Muscle of arm (tissue), 12 donors: ENCODE data around the gene NPAS2. TPM values are rescaled to one million over a fixed set of nuclear protein-coding genes. Genes with fewer than 3 reads are reported as not detected.
A peak's percentile ranks its signal among the peaks of the same experiment; 100 is the strongest.

ENCODE experiments used
- DNase-seq: peaks from one replicate; pipeline ENCODE4 v3.0.0-alpha.2; 2013
- polyA plus RNA-seq, 12 donors: library from polyadenylated mRNA; unstranded; fragments of 120-200 nt; gene quantifications; one replicate each; pipeline ENCODE4 v1.2.1, GENCODE V29; 2013; ENCODE audit not compliant: insufficient read length in 12 of 12

NPAS2 gene
- polyA plus RNA-seq, 12 donors, result 8.8 to 24.4 (median 10.7) TPM; not detected in 1

DNA sequence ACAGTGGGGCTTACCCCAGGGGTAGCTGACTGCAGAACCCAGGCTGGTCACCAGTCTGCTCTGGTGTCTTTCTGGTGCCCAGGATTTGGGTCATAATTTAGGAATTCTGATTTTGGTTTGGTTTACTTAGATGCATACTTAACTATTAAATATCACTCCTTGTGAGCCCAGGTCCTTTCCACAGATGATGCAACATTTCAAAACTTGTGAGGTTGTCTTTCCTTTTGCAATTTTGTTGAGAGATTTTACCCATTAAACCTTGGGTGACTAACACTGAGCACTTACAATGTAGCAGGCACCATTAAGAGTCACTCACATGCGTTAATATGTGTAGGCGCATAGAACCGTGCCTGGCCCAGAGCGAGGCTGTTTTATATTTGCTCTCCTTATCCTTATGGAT is 120.3 kb downstream of the NPAS2 start:
- DNase-seq, result no peak

DNA sequence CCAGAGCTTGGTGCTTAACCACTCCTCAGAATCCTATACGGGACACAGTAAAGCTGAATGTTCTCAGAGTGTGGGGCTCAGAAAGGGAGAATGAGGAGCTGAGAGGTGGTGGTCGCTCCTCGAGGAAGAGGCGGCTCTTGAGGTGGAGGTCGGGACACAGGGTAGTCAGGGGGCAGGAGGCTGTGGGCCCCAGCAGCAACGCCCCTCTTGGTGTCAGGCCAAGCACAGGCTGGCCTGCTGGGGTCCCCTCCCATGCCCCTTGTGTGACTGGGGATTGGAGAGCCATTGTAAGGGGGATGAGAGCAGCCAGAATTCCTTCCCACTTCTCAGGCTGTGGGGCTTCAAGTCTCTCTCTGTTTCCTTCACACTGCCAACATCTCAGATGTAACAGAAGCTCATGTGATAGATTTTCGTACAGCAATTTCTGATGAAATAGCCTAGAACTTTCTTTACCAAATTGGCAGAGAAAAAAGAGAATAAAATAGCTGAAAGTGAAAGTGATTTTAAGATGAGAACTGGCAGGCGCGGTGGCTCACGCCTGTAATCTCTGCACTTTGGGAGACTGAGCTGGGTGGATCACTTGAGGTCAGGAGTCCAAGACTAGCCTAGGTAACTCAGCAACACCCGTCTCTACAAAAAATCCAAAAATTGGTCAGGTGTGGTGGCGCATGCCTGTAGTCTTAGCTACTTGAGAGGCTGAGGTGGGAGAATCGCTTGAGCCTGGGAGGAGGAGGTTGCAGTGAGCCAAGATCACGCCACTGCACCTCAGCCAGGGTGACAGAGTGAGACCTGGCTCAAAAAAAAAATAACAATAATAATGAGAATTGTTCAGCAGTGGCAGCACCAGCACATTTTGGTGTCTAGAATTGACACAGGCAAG is 121.1 kb downstream of the NPAS2 start:
- no peak for DNase-seq

DNA sequence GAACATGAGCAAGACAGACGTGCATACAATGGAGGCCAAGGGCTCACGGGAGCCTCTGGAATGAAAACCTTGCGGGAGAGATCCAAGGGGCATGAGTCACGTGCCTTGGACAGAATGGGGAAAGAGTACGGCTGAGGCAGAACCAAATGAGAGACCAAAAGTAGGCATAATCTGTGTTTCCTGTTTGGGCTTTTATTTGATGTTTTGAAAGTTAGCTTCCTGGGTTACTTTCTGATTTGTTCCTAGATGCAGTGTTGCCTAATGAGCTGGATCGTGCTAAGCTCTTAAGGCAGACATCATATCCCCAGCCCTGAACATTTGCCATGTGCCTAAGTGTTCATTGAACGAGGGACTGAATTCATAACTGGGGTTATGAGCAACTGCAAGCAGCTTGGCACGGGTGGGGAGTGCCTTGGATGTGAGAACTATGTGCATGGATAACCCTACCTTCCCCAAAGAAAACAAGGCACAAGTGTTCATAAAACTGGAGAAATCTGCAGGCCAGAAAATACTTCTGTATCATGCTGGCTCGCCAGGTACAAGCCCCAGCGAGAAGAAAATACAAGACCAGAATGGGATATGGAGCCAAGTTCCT is 121.8 kb downstream of the NPAS2 start:
- DNase-seq, result no peak

DNA sequence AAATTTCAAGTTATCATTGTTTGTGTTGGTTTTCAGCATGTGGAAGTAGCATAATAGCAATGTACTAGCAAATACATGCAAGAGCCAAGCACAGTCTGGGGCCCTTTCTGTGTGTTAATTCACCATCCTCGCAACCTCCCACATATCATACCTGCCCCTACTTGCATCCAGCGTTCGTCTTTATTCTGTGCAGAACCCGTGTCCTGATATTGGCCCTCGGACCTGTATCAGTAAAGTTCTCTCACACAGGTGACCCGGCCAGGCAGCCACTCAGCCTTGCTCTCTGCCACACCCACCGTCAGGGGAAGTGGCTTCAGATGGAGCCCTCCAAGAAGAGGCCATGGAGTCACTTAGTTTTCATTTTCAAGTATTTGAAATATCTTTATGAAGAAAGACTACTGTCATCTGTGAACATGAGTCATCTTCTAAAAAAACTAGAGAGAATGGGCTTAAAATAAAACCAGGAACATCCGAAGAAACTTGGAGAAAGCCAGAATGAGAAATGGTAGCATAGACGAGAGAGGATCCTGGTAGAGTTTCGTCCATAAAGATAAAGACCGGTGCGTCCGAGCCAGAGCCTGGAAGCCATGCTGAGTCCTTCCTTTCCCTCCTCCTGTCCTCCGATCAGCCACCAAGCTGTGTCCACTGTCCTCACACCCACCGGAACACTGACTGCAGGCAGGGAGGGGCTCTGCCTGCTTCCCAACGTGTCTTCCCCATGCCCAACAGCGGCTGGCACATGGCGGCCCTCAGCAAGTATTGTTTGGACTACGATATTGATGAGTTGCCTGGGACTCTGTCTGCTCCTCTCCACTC is 124.9 kb downstream of the NPAS2 start:
- no peak for DNase-seq

- no peak for DNase-seq
These were observed 125.4 kb downstream of the NPAS2 start for GRCh38 chr2:100945433-100945740.

- DNase-seq, result no peak
These were observed 126.1 kb downstream of the NPAS2 start for GRCh38 chr2:100945930-100946607.

- no peak for DNase-seq
These were observed 129.2 kb downstream of the NPAS2 start for GRCh38 chr2:100948942-100949811.

DNA sequence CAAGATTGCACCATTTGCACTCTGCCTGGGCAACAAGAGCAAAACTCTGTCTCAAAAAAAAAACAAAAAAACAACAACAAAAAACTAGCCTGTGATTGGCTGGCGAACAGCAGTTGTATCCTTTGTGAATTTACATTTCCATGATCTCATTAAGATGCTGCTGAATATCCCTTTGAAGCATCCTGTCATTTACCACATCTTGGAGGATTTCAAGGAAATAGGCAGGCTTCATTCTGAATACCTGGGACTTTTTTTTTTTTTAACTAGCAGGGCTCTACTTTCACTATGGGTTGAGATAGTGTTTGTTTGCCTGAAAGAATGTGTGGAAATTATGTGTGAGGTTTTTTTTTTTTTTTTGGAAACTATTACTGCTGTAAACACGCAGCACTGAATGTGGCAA is 132.6 kb downstream of the NPAS2 start:
- no peak for DNase-seq

DNA sequence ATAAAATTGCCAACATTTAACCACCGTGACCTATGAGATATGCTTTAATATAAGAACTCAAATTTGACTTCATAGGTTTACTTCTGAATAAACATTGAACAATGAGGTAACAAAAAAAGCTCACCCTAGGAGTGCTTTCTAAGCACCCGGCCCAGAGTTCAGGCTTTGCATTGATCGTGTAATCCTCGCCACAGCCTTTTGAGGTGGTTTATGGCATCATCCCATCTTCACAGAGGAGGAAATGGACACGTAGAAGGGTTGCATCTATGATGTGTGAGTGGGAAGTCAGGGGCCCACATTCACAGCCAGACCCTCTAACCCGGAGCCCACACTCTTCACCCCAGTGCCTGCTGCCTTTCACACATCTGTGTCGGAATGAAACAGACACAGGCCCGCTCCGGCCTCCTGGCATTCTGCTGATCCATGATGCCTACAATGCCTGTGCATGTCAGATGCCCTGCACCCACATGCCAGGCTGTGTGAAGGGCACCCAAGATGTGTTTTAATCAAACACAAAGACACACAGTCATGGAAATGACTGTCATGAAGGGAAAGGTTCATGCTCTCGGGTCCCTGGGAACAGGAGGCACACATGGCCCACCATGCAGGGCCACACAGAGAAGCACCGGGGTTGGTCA is 133.6 kb downstream of the NPAS2 start:
- no peak for DNase-seq

DNA sequence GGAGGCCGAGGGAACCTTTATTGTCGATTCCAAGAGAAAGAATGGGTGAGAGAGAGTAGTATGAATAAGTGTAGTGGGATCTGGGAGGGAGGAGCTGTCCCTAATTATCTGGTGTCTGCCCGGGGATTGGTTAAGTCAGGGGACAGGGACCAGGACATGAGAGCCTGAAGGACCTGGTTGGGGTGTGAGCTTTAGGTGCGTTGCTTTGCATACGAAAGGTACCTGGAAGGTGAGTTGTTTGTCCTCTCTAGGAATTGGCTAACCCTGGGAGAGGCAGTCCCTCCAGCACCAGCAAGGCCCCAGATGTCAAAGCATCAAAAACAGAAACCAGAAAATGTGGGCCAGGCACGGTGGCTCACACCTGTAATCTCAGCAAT is 134.1 kb downstream of the NPAS2 start:
- no peak for DNase-seq

DNA sequence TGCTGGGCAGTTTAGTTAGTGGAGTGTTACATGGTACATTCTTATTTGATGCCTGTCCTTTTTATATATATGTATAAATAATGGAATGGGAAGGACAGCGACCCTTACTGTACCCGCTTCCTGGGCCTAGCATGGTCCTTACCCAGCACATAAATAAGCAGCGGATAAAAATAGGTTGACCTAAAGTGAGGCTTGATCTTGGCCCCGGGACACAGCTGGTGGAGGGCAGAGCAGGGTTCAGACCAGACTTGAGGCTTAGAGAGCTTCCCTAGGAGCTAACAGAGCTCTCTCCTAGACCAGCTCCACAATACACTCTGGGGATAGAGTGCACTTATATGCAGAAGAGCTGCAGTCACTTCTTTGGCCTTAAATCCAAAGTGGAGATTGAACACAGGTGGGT is 135.3 kb downstream of the NPAS2 start:
- no peak for DNase-seq

- DNase-seq, result no peak
These were observed 136.1 kb downstream of the NPAS2 start for GRCh38 chr2:100956081-100956480.

DNA sequence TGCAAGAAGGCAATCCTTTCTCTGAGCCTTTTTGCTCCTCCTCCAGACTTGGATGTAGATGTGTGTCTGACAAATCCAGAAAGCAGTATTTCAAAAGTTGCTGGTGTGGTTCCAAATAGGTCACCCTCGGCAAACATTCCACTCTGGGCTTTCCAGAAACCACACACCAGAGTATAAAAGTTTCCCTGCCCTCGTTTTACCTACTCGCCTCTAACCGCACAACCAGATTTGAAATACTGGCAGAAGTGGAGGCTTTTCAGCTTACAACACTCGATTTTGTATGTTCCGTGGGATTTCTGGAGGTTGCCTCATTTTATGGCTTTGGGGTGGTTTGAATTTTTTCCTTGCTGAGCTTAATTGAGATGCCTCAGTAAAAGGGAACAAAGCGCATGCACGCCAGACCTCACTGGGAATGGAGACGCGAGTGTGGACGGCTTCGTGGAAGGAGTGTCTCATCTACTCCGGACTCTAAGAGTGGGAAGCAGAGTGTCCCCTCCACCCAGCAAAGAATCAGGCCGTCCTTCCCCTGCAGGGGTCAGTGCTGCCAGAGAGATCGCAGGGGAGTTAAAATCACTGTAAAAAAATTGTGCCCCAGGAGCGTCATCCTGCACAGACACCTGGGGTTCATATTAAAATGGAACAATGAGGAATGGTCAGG is 138.2 kb downstream of the NPAS2 start:
- peak; percentile 63 for DNase-seq

DNA sequence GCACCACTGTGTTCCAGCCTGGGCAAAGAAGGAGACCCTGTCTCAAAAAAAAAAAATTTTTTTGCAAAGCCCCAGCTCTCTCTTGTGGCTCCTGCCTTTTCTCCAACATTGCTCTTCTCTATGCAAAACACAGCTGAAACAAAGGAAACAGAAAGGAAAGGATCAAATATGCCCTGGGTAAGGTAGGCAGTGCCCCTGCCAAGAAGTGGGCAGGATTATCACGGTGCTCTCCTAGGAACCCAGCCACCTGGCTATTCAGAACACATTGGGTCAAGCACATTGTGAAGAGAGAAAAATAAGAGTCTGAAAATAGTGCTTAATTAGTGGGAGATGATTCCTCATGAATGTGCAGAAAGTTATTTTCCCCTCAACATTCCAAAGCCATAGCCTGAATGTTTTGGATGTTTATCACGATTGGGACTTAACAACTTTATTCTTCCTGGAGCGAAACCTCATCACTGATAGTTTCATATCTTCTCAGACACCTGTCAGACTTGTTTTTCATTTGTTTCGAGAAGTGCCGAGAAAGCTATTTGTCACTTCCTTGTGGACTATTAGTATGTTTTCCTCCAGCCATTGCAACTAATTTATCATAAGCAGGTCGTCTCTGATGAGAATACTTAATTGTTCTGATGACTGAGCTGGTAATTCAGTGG is 139.4 kb downstream of the NPAS2 start:
- DNase-seq, result no peak

DNA sequence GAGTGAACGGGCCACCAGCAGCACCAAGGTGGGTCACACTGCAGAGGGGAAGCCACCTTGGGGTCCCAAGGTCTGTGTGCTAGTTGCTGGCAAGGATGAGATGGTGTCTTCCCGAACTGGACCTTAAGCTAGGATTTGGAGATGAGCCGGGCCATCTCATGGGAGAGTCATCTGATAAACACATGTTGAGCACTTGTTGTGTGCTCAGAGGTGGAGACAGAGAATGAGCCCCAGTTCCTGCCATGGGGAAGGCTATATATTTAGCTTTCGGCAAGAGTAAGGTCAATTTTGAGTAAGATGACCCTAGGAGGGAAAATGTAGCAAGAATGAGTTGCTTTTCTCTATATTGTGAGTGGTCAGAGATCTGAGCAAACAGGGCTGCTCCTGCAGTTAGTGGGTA is 140.7 kb downstream of the NPAS2 start:
- DNase-seq, result no peak

- DNase-seq, result no peak
These were observed 142.6 kb downstream of the NPAS2 start for GRCh38 chr2:100962366-100963025.

GRCh38 chr2:100963026-100963375 is 143.1 kb downstream of the NPAS2 start:
- no peak for DNase-seq

GRCh38 chr2:100964222-100964621 is 144.3 kb downstream of the NPAS2 start:
- DNase-seq, result no peak

- DNase-seq, result peak; percentile 63
These were observed 144.8 kb downstream of the NPAS2 start for GRCh38 chr2:100964681-100965169.
